Activated CD8-positive, alpha-beta memory T cell treated with anti-CD3 and anti-CD28 coated beads, Interleukin-2, amount 10 ng/mL, durations not matched to agents 7 days and 5 days (primary cell): ENCODE data around the gene ZNF541. TPM values are rescaled to one million over a fixed set of nuclear protein-coding genes. Genes with fewer than 3 reads are reported as not detected.
A peak's percentile ranks its signal among the peaks of the same experiment; 100 is the strongest.

Experiments used
- ATAC-seq: fragments of 150-1000 bp; cut with Tn5 transposase; one replicate; pipeline ENCODE4 v1.10.0; 2021; ENCODE audit warnings: moderate library complexity
- CTCF ChIA-PET: fragments of 350-600 bp; sonication (Branson Sonifier 250); formaldehyde crosslinking; loops from one replicate; lab custom pipeline; 2021; ENCODE audit warnings: antibody characterized with exemption; lab: Charles Lee
- DNase-seq: peaks from one replicate; pipeline ENCODE4 v3.0.0-alpha.2; 2020
- H3K27ac Mint-ChIP-seq: one replicate; pipeline ENCODE4 v1.8.0; 2021; ENCODE audit warnings: mild to moderate bottlenecking, mixed read lengths
- H3K27me3 Mint-ChIP-seq: one replicate; pipeline ENCODE4 v1.8.0; 2021; ENCODE audit warnings: mixed read lengths
- H3K36me3 Mint-ChIP-seq: one replicate; pipeline ENCODE4 v1.8.0; 2021; ENCODE audit warnings: mild to moderate bottlenecking, mixed read lengths
- H3K4me1 Mint-ChIP-seq: one replicate; pipeline ENCODE4 v1.8.0; 2021; ENCODE audit warnings: mixed read lengths
- H3K4me3 Mint-ChIP-seq: one replicate; pipeline ENCODE4 v1.8.0; 2021; ENCODE audit warnings: mild to moderate bottlenecking, moderate library complexity, mixed read lengths
- H3K9me3 Mint-ChIP-seq: one replicate; pipeline ENCODE4 v1.8.0; 2022; ENCODE audit warnings: low read depth, mixed read lengths
- total RNA-seq, 2 experiments: library from RNA; stranded (reverse); gene quantifications; one replicate each; pipeline ENCODE4 v1.2.3, GENCODE V29; 2021

The ZNF541 gene
- total RNA-seq, 2 experiments from 2014 or later = 0.32 to 0.40 TPM

- CTCF ChIA-PET = interaction anchor here (0.8 kb wide), 1 partner anchor 21 kb away, joined by 3 read pairs; no protein-coding TSS in a partner anchor
- Mint-ChIP-seq H3K4me3 (no peak overlapping the region), H3K4me1 (peaks cover 5% of the 10 kb centered on the region), H3K9me3 (no peaks in the 10 kb centered on the region), H3K36me3 (no peaks in the 10 kb centered on the region), H3K27me3 (peaks cover 27% of the 10 kb centered on the region), H3K27ac (no peak overlapping the region)
- ATAC-seq (no peak), DNase-seq (no peak)
Measured at GRCh38 chr19:47549261-47549862, 23.6 kb downstream of the ZNF541 start.

GRCh38 chr19:47547199-47547598 is 25.7 kb downstream of the ZNF541 start:
- Mint-ChIP-seq H3K27ac (no peak overlapping the region), H3K36me3 (no peaks in the 10 kb centered on the region), H3K4me3 (no peak overlapping the region), H3K27me3 (peaks cover 37% of the 10 kb centered on the region), H3K9me3 (no peaks in the 10 kb centered on the region), H3K4me1 (peaks cover 7% of the 10 kb centered on the region)
- DNase-seq (no peak), ATAC-seq (no peak)
- CTCF ChIA-PET = interaction anchor here (1.2 kb wide), 1 partner anchor 160 kb away, joined by 3 read pairs; no protein-coding TSS in a partner anchor

GRCh38 chr19:47545061-47545948 is 27.6 kb downstream of the ZNF541 start:
- ATAC-seq = peak; percentile 22
- no peak overlapping the region for H3K4me3 Mint-ChIP-seq
- peaks cover 37% of the 10 kb centered on the region for H3K27me3 Mint-ChIP-seq
- CTCF ChIA-PET = interaction anchor here (0.8 to 1.6 kb wide), 2 partner anchors 16 to 162 kb away, joined by 3 to 5 read pairs; no protein-coding TSS in a partner anchor
- H3K4me1 Mint-ChIP-seq = peaks cover 24% of the 10 kb centered on the region
- no peak for DNase-seq
- no peaks in the 10 kb centered on the region for H3K9me3 Mint-ChIP-seq
- no peak overlapping the region for H3K27ac Mint-ChIP-seq
- no peaks in the 10 kb centered on the region for H3K36me3 Mint-ChIP-seq

GRCh38 chr19:47544476-47544875 is 28.5 kb downstream of the ZNF541 start:
- CTCF ChIA-PET = no interaction called here
- Mint-ChIP-seq H3K4me1 (peaks cover 27% of the 10 kb centered on the region), H3K4me3 (no peak overlapping the region), H3K9me3 (no peaks in the 10 kb centered on the region), H3K27ac (no peak overlapping the region), H3K27me3 (peaks cover 35% of the 10 kb centered on the region), H3K36me3 (no peaks in the 10 kb centered on the region)
- DNase-seq (no peak), ATAC-seq (no peak)

- H3K27ac Mint-ChIP-seq = no peak overlapping the region
Measured at GRCh38 chr19:47544075-47544474, 28.9 kb downstream of the ZNF541 start.

GRCh38 chr19:47542030-47542475 is 30.9 kb downstream of the ZNF541 start:
- Mint-ChIP-seq H3K9me3 (no peaks in the 10 kb centered on the region), H3K4me1 (peaks cover 28% of the 10 kb centered on the region), H3K27ac (peak overlapping the region; percentile 70), H3K36me3 (no peaks in the 10 kb centered on the region), H3K27me3 (peaks cover 20% of the 10 kb centered on the region), H3K4me3 (no peak overlapping the region)
- ATAC-seq = no peak
- CTCF ChIA-PET = interaction anchor here (1.1 kb wide), 1 partner anchor 114 kb away, joined by 4 read pairs; no protein-coding TSS in a partner anchor
- no peak for DNase-seq

More at GRCh38 chr19:47544075-47544474, 28.9 kb downstream of the ZNF541 start:
- peaks cover 28% of the 10 kb centered on the region for H3K4me1 Mint-ChIP-seq
- no peak overlapping the region for H3K4me3 Mint-ChIP-seq
- no peaks in the 10 kb centered on the region for H3K9me3 Mint-ChIP-seq
- H3K27me3 Mint-ChIP-seq = peaks cover 32% of the 10 kb centered on the region
- no peak for ATAC-seq
- DNase-seq = no peak
- CTCF ChIA-PET = no interaction called here
- H3K36me3 Mint-ChIP-seq = no peaks in the 10 kb centered on the region

GRCh38 chr19:47541518-47541917 is 31.4 kb downstream of the ZNF541 start:
- CTCF ChIA-PET = no interaction called here
- H3K36me3 Mint-ChIP-seq = no peaks in the 10 kb centered on the region
- peak overlapping the region; percentile 70 for H3K27ac Mint-ChIP-seq
- H3K9me3 Mint-ChIP-seq = no peaks in the 10 kb centered on the region
- H3K27me3 Mint-ChIP-seq = peaks cover 17% of the 10 kb centered on the region
- DNase-seq (peak; percentile 64), ATAC-seq (peak; percentile 67)
- peaks cover 28% of the 10 kb centered on the region for H3K4me1 Mint-ChIP-seq
- no peak overlapping the region for H3K4me3 Mint-ChIP-seq

- no peaks in the 10 kb centered on the region for H3K36me3 Mint-ChIP-seq
- CTCF ChIA-PET = interaction anchor here (1.0 to 1.6 kb wide), 7 partner anchors 11 to 166 kb away, joined by 3 to 8 read pairs (median 3); partner anchors contain the start of genes KPTN and NAPA
- no peak overlapping the region for H3K4me3 Mint-ChIP-seq
- H3K27me3 Mint-ChIP-seq = peaks cover 15% of the 10 kb centered on the region
- H3K4me1 Mint-ChIP-seq = peaks cover 28% of the 10 kb centered on the region
- H3K9me3 Mint-ChIP-seq = no peaks in the 10 kb centered on the region
- ATAC-seq (no peak), DNase-seq (no peak)
- H3K27ac Mint-ChIP-seq = peak overlapping the region; percentile 39
Measured at GRCh38 chr19:47540748-47541147, 32.2 kb downstream of the ZNF541 start.

- Mint-ChIP-seq H3K9me3 (no peaks in the 10 kb centered on the region), H3K27ac (no peak overlapping the region), H3K36me3 (no peaks in the 10 kb centered on the region), H3K4me1 (peaks cover 28% of the 10 kb centered on the region), H3K27me3 (peaks cover 13% of the 10 kb centered on the region), H3K4me3 (no peak overlapping the region)
- DNase-seq (peak; percentile 60), ATAC-seq (peak; percentile 35)
- CTCF ChIA-PET = interaction anchor here (0.8 to 1.6 kb wide), 3 partner anchors 24 to 167 kb away, joined by 3 to 8 read pairs (median 4); no protein-coding TSS in a partner anchor
Measured at GRCh38 chr19:47539747-47540311, 33.1 kb downstream of the ZNF541 start.

- Mint-ChIP-seq H3K36me3 (no peaks in the 10 kb centered on the region), H3K4me3 (no peak overlapping the region), H3K9me3 (no peaks in the 10 kb centered on the region), H3K4me1 (peaks cover 28% of the 10 kb centered on the region), H3K27me3 (peaks cover 5% of the 10 kb centered on the region), H3K27ac (no peak overlapping the region)
- ATAC-seq (no peak), DNase-seq (no peak)
- CTCF ChIA-PET = no interaction called here
Measured at GRCh38 chr19:47538812-47539211, 34.1 kb downstream of the ZNF541 start.

GRCh38 chr19:47537493-47537892 is 35.5 kb downstream of the ZNF541 start:
- CTCF ChIA-PET = no interaction called here
- Mint-ChIP-seq H3K27ac (no peak overlapping the region), H3K4me1 (peaks cover 28% of the 10 kb centered on the region), H3K27me3 (peaks cover 2% of the 10 kb centered on the region), H3K4me3 (no peak overlapping the region), H3K9me3 (no peaks in the 10 kb centered on the region), H3K36me3 (no peaks in the 10 kb centered on the region)
- ATAC-seq = no peak
- DNase-seq = no peak

- Mint-ChIP-seq H3K27me3 (peaks cover 5% of the 10 kb centered on the region), H3K4me3 (no peak overlapping the region), H3K27ac (no peak overlapping the region), H3K9me3 (no peaks in the 10 kb centered on the region), H3K4me1 (peaks cover 2% of the 10 kb centered on the region), H3K36me3 (no peaks in the 10 kb centered on the region)
- ATAC-seq (no peak), DNase-seq (no peak)
- CTCF ChIA-PET = interaction anchor here (1.5 to 2.8 kb wide), 3 partner anchors 9 to 14 kb away, joined by 3 to 9 read pairs (median 4); no protein-coding TSS in a partner anchor
Measured at GRCh38 chr19:47534628-47535027, 38.3 kb downstream of the ZNF541 start.
